B cell (primary cell): ENCODE results near the gene SLAMF9. TPM values are rescaled to one million over a fixed set of nuclear protein-coding genes. Genes with fewer than 3 reads are reported as not detected.

ENCODE experiments used
- ATAC-seq: fragments of 200-7000 bp; cut with Tn5 transposase; one replicate; pipeline ENCODE4 v1.10.0; 2021; ENCODE audit warnings: low read depth, mild to moderate bottlenecking, moderate number of reproducible peaks, moderate library complexity
- CTCF ChIA-PET: fragments of 350-600 bp; sonication (Branson Sonifier 250); formaldehyde crosslinking; loops from one replicate; lab custom pipeline; 2021; ENCODE audit warnings: antibody characterized with exemption, inconsistent platforms; lab: Charles Lee
- POLR2A ChIA-PET: fragments of 350-600 bp; sonication (Branson Sonifier 250); formaldehyde crosslinking; loops from one replicate; lab custom pipeline; 2021; ENCODE audit warnings: antibody characterized with exemption; lab: Charles Lee
- DNase-seq: peaks from one replicate; pipeline ENCODE4 v3.0.0; 2013
- H2AFZ ChIP-seq: 2 replicates; pipeline ENCODE4 v1.6.1; 2012; ENCODE audit warnings: mild to moderate bottlenecking, low read depth, low read length; ENCODE audit not compliant: insufficient read depth, poor library complexity, severe bottlenecking
- H3K27ac ChIP-seq, 2 donors: 1 replicate in 1 of 2; 2 replicates in 1 of 2; pipeline ENCODE4 v1.5.1; 2012 to 2013; ENCODE audit warnings: low read length in 2 of 2, mild to moderate bottlenecking in 2 of 2, moderate library complexity in 1 of 2
- H3K27me3 ChIP-seq, 4 experiments: fragments of 200-600 bp in 1 of 4; sonication (generic) in 1 of 4; replicated peaks in 1 of 4; 1 replicate in 2 of 4; 2 replicates in 2 of 4; pipeline versions ENCODE4 v1.6.1 to v1.7.0; 2013 to 2016; ENCODE audit warnings: low read length in 3 of 4, mild to moderate bottlenecking in 2 of 4, mixed read lengths in 1 of 4, moderate library complexity in 1 of 4; ENCODE audit not compliant: insufficient read depth in 4 of 4, control insufficient read depth in 3 of 4; ENCODE audit errors: control extremely low read depth in 1 of 4
- H3K36me3 ChIP-seq, 2 experiments: replicated peaks in 1 of 2; 1 replicate in 1 of 2; 2 replicates in 1 of 2; pipeline versions ENCODE4 v1.6.1 to v1.7.1; 2013; ENCODE audit warnings: low read length in 1 of 2; ENCODE audit not compliant: insufficient read depth in 2 of 2, control insufficient read depth in 1 of 2; ENCODE audit errors: control extremely low read depth in 1 of 2, extremely low read depth in 1 of 2
- H3K4me1 ChIP-seq, 2 donors: fragments of 200-600 bp in 1 of 2; sonication (generic) in 1 of 2; 1 replicate in 1 of 2; 2 replicates in 1 of 2; pipeline versions ENCODE4 v1.5.1 to v1.6.1; 2013 to 2017; ENCODE audit warnings: low read length in 2 of 2; ENCODE audit not compliant: control insufficient read depth in 2 of 2, insufficient read depth in 2 of 2
- H3K4me2 ChIP-seq: replicated peaks from 2 replicates; pipeline ENCODE3; 2012; ENCODE audit warnings: mild to moderate bottlenecking, low read depth, low read length; ENCODE audit not compliant: poor library complexity, severe bottlenecking
- H3K4me3 ChIP-seq, 5 experiments: fragments of 200-600 bp in 1 of 5; sonication (generic) in 1 of 5; 1 replicate in 3 of 5; 2 replicates in 2 of 5; pipeline versions ENCODE4 v1.5.1 to v1.7.0; 2011 to 2016; ENCODE audit warnings: low read length in 4 of 5, mild to moderate bottlenecking in 4 of 5, low read depth in 2 of 5, control low read depth in 1 of 5, moderate library complexity in 1 of 5; ENCODE audit not compliant: insufficient read depth in 1 of 5; ENCODE audit errors: control extremely low read depth in 1 of 5, extremely low read depth in 1 of 5
- H3K79me2 ChIP-seq: fragments of 200-600 bp; sonication (generic); one replicate; pipeline ENCODE4 v1.6.0; 2016; ENCODE audit warnings: low read length; ENCODE audit not compliant: control insufficient read depth, insufficient read depth
- H3K9ac ChIP-seq: fragments of 200-600 bp; sonication (generic); 2 replicates; pipeline ENCODE4 v1.6.1; 2017; ENCODE audit warnings: mild to moderate bottlenecking, low read length, moderate library complexity
- H3K9me3 ChIP-seq, 3 donors: one replicate each; pipeline versions ENCODE4 v1.6.1 to v1.7.1; 2013; ENCODE audit warnings: low read length in 2 of 3; ENCODE audit not compliant: control insufficient read depth in 2 of 3, insufficient read depth in 1 of 3; ENCODE audit errors: control extremely low read depth in 1 of 3
- H4K20me1 ChIP-seq: 2 replicates; pipeline ENCODE4 v1.6.0; 2012; ENCODE audit warnings: mild to moderate bottlenecking, low read length; ENCODE audit not compliant: insufficient read depth, control insufficient read depth, poor library complexity, severe bottlenecking
- H3K27ac Mint-ChIP-seq: one replicate; pipeline ENCODE4 v1.8.0; 2021; ENCODE audit warnings: mixed read lengths
- H3K27me3 Mint-ChIP-seq: one replicate; pipeline ENCODE4 v1.8.0; 2021; ENCODE audit warnings: mixed read lengths
- H3K4me1 Mint-ChIP-seq: one replicate; pipeline ENCODE4 v1.8.0; 2021; ENCODE audit warnings: mixed read lengths
- H3K4me3 Mint-ChIP-seq: one replicate; pipeline ENCODE4 v1.8.0; 2021; ENCODE audit warnings: mixed read lengths
- H3K9me3 Mint-ChIP-seq: one replicate; pipeline ENCODE4 v1.8.0; 2022; ENCODE audit warnings: mixed read lengths; ENCODE audit not compliant: insufficient read depth
- CTCF ChIP-seq: fragments of 200-600 bp; IDR thresholded peaks from one replicate; pipeline ENCODE4 v1.8.0; 2022; ENCODE audit warnings: antibody characterized with exemption, mild to moderate bottlenecking
- EZH2 ChIP-seq: IDR thresholded peaks from 2 replicates; pipeline ENCODE4 v1.6.1; 2012; ENCODE audit warnings: borderline replicate concordance, low read depth, mild to moderate bottlenecking, moderate library complexity, low read length; ENCODE audit not compliant: insufficient read depth, poor library complexity, severe bottlenecking
- WGBS: methylation state at CpG from one replicate; pipeline ENCODE4 v1.1.5; 2013; ENCODE audit warnings: missing lambda C conversion rate; ENCODE audit not compliant: insufficient coverage; 5-methylcytosine and 5-hydroxymethylcytosine counted together
- intact Hi-C: fragments of 100-400 bp; cut with micrococcal nuclease; formaldehyde crosslinking; loops from one replicate; pipeline ENCODE4 v1.10.0; 2022
- polyA plus RNA-seq: library from polyadenylated mRNA; depleted of rRNA; stranded (reverse); fragments of >200 nt; gene quantifications from 2 replicates; pipeline ENCODE4 v1.2.3, GENCODE V29; 2012
- total RNA-seq, 2 donors: library from RNA; stranded (reverse); fragments of 120-200 nt in 1 of 2; gene quantifications; 1 replicate in 1 of 2; 2 replicates in 1 of 2; pipeline versions ENCODE4 v1.2.3 to v1.2.4, GENCODE V29; 2013 to 2022

SLAMF9 gene
- total and polyA plus RNA-seq, 2 donors (not counting 1 experiment from before 2014, with no cell fraction given) = not detected

- WGBS = 86% methylated on average over 7 of the region's 10 CpGs
These were observed 39.6 kb downstream of the SLAMF9 start for GRCh38 chr1:159914252-159915018.

More at GRCh38 chr1:159914252-159915018, 39.6 kb downstream of the SLAMF9 start:
- Histone ChIP-seq H3K9ac (no peak overlapping the region), H3K4me1 (peaks cover 38 to 46% of the 10 kb centered on the region in 2 donors), H3K4me2 (no peak overlapping the region), H3K9me3 (no peaks in the 10 kb centered on the region), H3K36me3 (peaks cover 0 to 27% of the 10 kb centered on the region in 2 experiments), H3K79me2 (peaks cover 4% of the 10 kb centered on the region), H4K20me1 (peaks cover 9% of the 10 kb centered on the region), H3K27me3 (no peaks in the 10 kb centered on the region), H3K27ac (peak overlapping the region in 1 of 2 donors; percentile 8), H2AFZ (no peak overlapping the region), H3K4me3 (no peak overlapping the region)
- ChIA-PET POLR2A (interaction anchor here (0.7 kb wide), 1 partner anchor 9 kb away, joined by 5 read pairs; no protein-coding TSS in a partner anchor), CTCF (interaction anchor here (1.0 to 2.1 kb wide), 4 partner anchors 11 to 115 kb away, joined by 3 to 6 read pairs (median 4); partner anchors contain the start of gene TAGLN2)
- DNase-seq (no peak), ATAC-seq (no peak)
- no peaks in the 10 kb centered on the region for H3K27me3 Mint-ChIP-seq
- H3K4me3 Mint-ChIP-seq = no peak overlapping the region
- intact Hi-C loops = no loop called here
- H3K27ac Mint-ChIP-seq = peak overlapping the region; percentile 73
- TF ChIP-seq EZH2 (no peak), CTCF (no peak)
- H3K9me3 Mint-ChIP-seq = no peaks in the 10 kb centered on the region
- peaks cover 71% of the 10 kb centered on the region for H3K4me1 Mint-ChIP-seq
